ENCODE results near the gene WASHC4.
"Not testable (repeated sequence)": the region's sequence is repeated elsewhere in the genome, so short reads cannot be mapped to it uniquely, and the experiment has no call there.

WASHC4 gene

GRCh38 chr12:105157606-105158005 is 50.1 kb downstream of the WASHC4 start:
- DNase-seq (ENCODE audit: extremely low read depth in 1 of 2, low read depth in 1 of 2), result no peak

DNA sequence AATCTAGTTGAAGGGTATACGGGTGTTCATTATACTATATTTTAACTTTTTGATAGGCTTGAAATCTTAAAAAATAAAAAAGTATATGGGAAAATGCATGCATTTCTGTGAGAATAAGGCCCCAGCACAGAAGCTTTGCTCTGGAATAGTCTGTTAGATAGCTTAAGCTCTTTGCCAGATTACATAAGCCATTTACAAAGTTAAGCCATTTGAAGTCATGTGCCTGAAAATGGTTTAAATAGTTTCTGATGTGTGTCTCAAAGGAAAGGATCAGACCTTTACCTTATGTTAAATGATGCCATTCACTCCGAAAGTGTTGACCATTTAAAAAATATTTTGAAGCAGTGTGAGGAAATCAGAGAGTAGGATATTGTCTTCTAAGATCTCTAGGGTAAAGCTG is 51.3 kb downstream of the WASHC4 start:
- no peak for DNase-seq (ENCODE audit: extremely low read depth in 1 of 2, low read depth in 1 of 2)

- DNase-seq (ENCODE audit: extremely low read depth in 1 of 2, low read depth in 1 of 2), result no peak
These were observed 54.6 kb downstream of the WASHC4 start for GRCh38 chr12:105162174-105162573.

DNA sequence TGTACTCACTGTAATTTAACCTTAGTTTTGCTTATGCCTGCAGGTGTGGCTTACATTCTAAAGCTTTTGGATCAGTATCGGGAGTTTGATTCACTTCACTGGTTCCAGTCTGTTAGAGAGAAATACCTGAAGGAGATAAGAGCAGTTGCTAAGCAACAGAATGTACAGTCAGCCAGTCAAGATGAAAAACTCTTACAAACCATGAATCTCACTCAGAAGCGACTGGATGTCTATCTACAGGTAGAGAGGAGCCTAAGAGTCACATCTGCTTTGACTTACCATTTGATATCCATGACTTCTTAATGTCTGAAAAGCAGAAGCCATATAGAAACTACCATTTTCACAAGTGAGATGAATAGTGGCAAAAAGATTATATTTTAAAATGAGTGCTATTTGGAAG is 56.5 kb downstream of the WASHC4 start:
- no peak for DNase-seq (ENCODE audit: extremely low read depth in 1 of 2, low read depth in 1 of 2)

DNA sequence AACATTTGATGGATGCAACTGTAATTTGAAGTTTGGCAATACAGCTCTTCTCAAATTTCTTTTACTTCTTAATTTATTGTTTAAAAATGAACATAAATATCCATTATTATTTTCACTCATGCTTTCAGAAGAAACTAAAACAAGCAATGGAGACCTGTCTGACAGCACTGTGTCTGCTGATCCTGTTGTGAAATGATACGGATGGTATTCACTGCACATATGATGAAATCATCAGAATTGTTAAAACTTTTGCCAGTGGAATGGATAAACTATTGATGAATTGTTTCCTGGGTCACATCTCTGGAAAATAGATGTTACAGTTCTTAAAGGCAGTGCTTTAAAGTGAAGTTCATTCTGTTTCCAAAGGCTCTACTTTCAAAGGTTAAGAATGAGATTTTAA is 59.2 kb downstream of the WASHC4 start:
- no peak for DNase-seq (ENCODE audit: extremely low read depth in 1 of 2, low read depth in 1 of 2)

DNA sequence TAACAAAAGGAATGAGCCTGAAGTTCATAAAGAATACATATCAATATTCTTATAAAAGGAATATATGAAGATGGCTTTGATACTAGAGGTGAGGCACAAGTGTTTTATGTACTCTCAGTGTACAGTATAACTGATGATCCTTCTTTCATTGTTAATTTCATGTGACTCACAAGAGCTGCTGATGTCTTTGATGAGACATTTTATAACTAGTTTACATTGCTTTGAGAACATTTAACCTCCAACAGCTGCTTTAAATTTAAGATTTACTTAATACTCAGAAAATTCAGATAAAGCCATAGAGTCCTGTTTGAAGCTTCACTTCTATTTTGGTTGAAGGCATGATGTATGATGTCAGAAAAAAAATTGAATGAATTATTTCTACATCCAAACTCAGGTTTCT is 59.8 kb downstream of the WASHC4 start:
- DNase-seq (ENCODE audit: extremely low read depth in 1 of 2, low read depth in 1 of 2), result no peak

DNA sequence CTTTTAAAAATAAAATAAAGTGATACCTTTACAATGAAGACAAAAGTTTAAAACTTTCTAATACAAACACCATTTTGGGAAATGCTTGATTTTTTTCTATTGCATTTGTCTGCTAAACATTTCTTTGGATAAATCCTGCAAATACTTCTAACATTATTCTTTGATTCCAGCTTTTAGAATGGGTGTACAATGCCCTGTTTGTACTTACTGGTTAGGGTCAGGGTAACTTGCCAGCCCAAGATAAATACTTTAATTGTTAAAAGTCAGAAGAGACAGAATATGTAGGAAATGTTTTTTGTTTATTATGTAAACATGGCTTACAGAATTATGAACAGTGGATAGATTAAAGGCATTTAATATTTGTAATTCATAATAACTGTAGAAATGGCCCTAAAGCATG is 60.5 kb downstream of the WASHC4 start:
- no peak for DNase-seq (ENCODE audit: extremely low read depth in 1 of 2, low read depth in 1 of 2)

DNA sequence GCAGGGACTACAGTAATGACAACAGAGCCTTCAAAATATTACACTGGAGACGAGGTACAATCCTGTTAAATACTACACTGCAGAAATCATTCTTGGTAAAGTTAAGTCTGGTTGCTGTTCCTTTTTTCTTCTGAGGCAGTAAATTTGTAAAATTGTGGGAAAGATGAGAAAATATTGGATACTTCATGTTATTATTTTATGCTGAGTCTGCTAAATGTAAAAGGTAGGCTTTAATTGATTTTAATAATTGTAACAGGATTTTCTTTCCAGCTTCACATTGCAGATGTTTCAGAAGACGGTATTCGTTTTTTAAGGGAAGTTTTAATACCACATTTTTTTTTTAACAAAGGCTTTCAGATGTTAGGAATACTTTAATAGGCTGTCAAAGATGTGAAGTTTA is 62.6 kb downstream of the WASHC4 start:
- DNase-seq (ENCODE audit: extremely low read depth in 1 of 2, low read depth in 1 of 2), result no peak

- no peak for DNase-seq (ENCODE audit: extremely low read depth in 1 of 2, low read depth in 1 of 2)
These were observed 64.3 kb downstream of the WASHC4 start for GRCh38 chr12:105171691-105172436.

DNA sequence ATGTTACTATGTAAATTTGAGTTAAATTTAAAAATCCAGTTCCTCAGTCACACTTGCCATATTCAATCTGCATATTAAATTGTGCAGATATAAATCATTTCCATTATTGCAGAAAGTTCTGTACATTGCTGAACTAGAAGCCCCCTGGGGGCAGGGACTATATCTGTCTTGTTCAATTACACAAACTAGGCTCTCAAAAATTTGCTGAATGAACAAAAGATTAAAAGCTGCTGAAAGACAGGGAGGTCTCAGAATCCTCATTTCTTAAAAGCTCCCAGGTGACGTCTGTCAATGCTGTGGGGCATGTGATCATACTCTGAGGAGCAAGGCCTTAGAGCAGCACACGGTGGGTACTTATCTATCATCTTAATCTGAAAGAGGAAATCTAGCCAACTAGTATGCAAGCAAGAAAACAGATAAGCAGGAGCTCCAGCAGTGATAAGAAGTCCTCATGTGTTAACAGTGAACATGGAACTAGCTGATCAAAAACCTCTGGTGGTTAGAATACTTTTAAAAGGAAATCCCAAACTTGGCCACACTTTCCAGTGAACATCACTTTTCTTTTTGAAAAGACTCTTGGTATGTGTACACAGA is 68.0 kb downstream of the WASHC4 start:
- DNase-seq (ENCODE audit: extremely low read depth in 1 of 2, low read depth in 1 of 2), result no peak

DNA sequence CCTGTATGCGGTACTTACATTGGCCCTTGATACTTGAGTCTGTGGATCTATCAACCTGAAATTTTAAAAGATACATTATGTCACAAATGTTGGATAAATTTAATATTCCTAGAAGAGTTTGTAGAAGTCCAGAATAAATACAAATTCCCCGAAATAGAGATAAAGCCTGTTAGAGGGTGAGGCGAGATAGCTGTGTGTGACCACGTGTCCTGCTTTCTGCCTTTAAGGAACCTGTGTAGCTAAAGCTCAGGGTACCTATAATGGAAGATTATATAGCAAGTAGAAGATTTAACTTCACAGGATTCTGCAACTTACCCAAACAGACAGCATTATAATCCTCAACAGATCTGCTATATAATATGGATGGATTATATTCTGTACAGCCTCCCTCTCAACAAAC is 69.7 kb downstream of the WASHC4 start:
- no peak for DNase-seq (ENCODE audit: extremely low read depth in 1 of 2, low read depth in 1 of 2)

GRCh38 chr12:105179114-105179513 is 71.6 kb downstream of the WASHC4 start:
- not testable (repeated sequence) for DNase-seq (ENCODE audit: extremely low read depth in 1 of 2, low read depth in 1 of 2)

GRCh38 chr12:105183406-105183805 is 75.9 kb downstream of the WASHC4 start:
- not testable (repeated sequence) for DNase-seq (ENCODE audit: extremely low read depth in 1 of 2, low read depth in 1 of 2)

GRCh38 chr12:105183976-105184375 is 76.4 kb downstream of the WASHC4 start:
- DNase-seq (ENCODE audit: extremely low read depth in 1 of 2, low read depth in 1 of 2), result not testable (repeated sequence)

GRCh38 chr12:105189293-105189692 is 81.8 kb downstream of the WASHC4 start:
- no peak for DNase-seq (ENCODE audit: extremely low read depth in 1 of 2, low read depth in 1 of 2)

GRCh38 chr12:105190530-105190929 is 83.0 kb downstream of the WASHC4 start:
- DNase-seq (ENCODE audit: extremely low read depth in 1 of 2, low read depth in 1 of 2), result no peak

DNA sequence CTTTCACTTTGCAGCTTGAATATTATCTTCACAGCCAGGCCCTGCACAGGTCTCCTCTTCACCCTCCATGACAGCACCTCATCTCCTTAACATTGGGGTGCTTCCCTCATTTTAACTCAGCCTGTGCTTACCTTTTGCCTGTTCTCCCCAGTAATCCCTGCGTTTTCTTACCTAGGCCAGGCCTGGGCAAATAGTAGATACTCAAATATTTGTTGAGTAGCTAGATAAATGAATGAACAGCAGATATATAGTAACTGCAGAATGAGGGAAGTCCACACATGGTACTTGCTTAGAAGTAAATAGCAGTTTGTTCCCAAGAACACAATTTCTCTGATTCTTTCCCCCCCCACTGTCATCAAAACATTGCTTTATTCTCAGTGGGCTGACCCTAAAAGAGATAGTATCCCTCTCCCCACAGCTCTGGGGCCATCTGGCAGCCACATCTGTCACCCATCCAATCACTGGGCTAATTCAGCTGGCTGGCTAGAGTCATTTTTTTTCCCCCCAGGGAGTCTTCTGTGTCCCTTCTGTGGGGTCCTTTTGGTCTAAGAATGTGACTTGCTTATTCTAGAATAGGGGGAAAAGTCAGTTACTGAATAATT is 85.2 kb downstream of the WASHC4 start:
- no peak for DNase-seq (ENCODE audit: extremely low read depth in 1 of 2, low read depth in 1 of 2)

- DNase-seq (ENCODE audit: extremely low read depth in 1 of 2, low read depth in 1 of 2), result no peak
These were observed 87.4 kb downstream of the WASHC4 start for GRCh38 chr12:105194947-105195346.

DNA sequence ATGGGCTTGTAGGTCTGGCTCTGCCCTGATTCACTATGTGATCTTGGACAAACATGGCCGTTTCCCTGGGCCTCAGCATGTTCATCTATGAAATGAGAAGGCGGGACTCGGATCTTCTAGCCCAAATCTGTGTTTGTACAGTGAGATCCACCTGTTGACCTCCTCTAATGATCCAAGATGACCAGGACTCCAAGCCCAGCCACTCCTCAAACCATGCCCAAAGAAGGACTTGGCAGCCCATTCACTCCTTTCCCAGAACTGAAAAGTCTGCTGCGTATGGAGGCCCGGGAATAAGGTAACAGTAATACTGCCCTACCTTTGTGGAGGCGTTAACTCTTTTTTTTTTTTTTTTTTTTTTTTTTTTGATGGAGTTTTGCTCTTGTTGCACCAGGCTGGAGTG is 88.6 kb downstream of the WASHC4 start:
- no peak for DNase-seq (ENCODE audit: extremely low read depth in 1 of 2, low read depth in 1 of 2)

DNA sequence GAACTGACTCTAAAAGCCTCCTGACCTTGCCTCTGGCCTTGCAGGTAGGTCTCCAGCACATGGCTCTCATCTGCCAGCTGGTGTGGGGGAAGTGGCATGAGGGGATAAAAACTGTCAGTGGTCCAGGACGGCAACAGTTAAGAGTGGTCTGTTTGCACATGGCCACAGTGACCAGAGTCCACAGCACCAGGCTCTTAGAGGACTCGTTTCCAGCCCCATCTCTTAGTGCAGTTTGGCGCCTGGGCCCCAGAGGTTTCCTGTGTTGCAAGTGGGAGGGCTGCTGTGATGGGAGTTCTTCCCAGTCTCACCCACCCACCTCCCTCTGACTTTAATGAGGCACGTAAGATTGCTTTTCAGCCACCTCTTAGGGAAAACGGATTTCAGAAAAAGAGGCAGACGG is 91.4 kb downstream of the WASHC4 start:
- no peak for DNase-seq (ENCODE audit: extremely low read depth in 1 of 2, low read depth in 1 of 2)

DNA sequence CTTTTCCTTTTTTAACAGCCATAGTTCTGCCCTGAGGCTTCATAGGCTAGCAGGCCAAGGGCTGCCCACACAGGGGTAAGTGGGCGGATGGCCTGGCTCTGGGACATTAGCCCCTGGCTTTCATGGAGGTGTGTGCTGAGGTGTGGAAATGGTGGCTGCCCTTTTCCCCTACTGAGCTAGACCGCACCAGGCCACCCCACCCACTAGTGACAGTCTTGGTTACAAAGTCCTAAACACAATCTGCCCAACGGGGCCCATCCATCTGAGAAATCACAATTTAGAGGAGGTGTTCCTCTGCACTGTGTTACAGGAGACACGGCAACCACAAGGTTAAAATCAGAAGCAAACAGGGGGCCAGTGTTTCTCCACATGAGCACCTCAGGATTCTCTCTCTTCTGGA is 92.9 kb downstream of the WASHC4 start:
- no peak for DNase-seq (ENCODE audit: extremely low read depth in 1 of 2, low read depth in 1 of 2)

DNA sequence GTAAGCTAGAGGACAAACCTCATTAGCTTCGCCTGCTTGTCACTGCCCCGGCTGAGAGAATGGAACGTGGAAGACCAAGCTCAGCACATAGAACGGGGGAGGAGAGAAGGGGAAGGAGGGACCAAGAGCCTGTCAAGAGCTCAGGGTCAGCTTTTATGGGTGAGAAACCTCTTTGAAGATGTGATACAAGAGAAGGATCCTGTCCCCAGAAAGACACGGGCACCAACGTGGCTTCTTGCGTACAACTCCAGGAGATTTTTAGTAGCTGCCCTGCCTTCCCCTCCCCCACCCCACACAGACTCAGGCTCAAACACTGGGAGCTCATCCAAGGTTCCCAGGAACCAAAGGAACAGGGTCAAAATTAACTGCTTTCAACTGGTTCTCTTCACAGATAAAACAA is 93.8 kb downstream of the WASHC4 start:
- DNase-seq (ENCODE audit: extremely low read depth in 1 of 2, low read depth in 1 of 2), result no peak
